Measurements from ENCODE around the gene RTN1.

DNA sequence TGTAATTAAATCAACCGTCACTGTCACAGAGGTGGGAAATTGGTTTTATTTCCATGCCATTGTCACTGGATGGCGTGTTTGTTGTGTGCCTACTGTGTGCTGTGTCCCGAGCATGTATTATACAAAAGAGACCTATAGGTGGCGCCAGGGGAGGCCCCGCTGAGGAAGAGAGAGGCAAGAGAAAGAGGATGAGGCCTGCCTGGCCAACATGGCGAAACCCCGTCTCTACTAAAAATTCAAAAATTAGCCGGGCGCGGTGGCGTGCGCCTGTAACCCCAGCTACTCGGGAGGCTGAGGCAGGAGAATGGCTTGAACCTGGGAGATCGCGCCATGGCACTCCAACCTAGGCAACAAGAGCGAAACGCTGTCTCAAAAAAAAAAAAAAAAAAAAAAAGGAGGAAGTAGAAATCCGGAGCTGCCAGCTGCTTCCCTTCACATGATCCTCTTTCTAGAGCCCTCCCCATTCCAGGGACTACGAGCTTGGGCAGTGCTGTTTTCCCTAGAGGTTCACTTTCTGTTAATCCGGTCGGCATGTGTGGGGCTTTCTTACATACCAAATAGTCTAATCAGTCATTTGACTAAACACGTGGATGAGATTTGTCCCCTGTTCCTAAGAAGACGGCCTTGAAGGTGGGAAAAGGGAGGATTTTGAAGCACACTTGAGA is 287.6 kb downstream of the RTN1 start:
- TF ChIP-seq, protein P1, sequence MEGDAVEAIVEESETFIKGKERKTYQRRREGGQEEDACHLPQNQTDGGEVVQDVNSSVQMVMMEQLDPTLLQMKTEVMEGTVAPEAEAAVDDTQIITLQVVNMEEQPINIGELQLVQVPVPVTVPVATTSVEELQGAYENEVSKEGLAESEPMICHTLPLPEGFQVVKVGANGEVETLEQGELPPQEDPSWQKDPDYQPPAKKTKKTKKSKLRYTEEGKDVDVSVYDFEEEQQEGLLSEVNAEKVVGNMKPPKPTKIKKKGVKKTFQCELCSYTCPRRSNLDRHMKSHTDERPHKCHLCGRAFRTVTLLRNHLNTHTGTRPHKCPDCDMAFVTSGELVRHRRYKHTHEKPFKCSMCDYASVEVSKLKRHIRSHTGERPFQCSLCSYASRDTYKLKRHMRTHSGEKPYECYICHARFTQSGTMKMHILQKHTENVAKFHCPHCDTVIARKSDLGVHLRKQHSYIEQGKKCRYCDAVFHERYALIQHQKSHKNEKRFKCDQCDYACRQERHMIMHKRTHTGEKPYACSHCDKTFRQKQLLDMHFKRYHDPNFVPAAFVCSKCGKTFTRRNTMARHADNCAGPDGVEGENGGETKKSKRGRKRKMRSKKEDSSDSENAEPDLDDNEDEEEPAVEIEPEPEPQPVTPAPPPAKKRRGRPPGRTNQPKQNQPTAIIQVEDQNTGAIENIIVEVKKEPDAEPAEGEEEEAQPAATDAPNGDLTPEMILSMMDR (IDR thresholded peaks at IDR 0.05): no peak
- TF ChIP-seq POLR2A (IDR thresholded peaks at IDR 0.05): no peak
- no peak for TF ChIP-seq POLR2AphosphoS5 (IDR thresholded peaks at IDR 0.05)
- TF ChIP-seq EP300 (IDR thresholded peaks at IDR 0.05): no peak

Data from sigmoid colon (tissue), 4 donors.